Dedifferentiated amniotic fluid mesenchymal stem cell (primary cell): Measurements from ENCODE around the gene TMEM272.

Experiments
- DNase-seq: peaks from one replicate; pipeline ENCODE4 v3.0.0-alpha.2; 2016; ENCODE audit errors: extremely low spot score

TMEM272 gene

GRCh38 chr13:51804295-51805172 lies 40.4 kb downstream of the TMEM272 start:
- no peak for DNase-seq

GRCh38 chr13:51803422-51804294 lies 41.3 kb downstream of the TMEM272 start, which contains the start of gene DHRS12:
Gene DHRS12, minus strand, starts transcription at chr13:51804163. Its CDS starts 4,504 bp downstream, at chr13:51799659.
- DNase-seq: peak; percentile 75

GRCh38 chr13:51802631-51803418 lies 42.2 kb downstream of the TMEM272 start:
- DNase-seq: no peak

GRCh38 chr13:51801631-51802099 lies 43.3 kb downstream of the TMEM272 start:
- DNase-seq: no peak

- no peak for DNase-seq
Measured at GRCh38 chr13:51800486-51800885, 44.5 kb downstream of the TMEM272 start.

GRCh38 chr13:51799261-51799660 lies 45.7 kb downstream of the TMEM272 start:
- DNase-seq: no peak

- no peak for DNase-seq
Measured at GRCh38 chr13:51797664-51798488, 47.1 kb downstream of the TMEM272 start.

- no peak for DNase-seq
Measured at GRCh38 chr13:51796546-51796945, 48.4 kb downstream of the TMEM272 start.

GRCh38 chr13:51795419-51795818 lies 49.6 kb downstream of the TMEM272 start:
- DNase-seq: no peak

- DNase-seq: no peak
Measured at GRCh38 chr13:51794964-51795363, 50.0 kb downstream of the TMEM272 start.

GRCh38 chr13:51793570-51794271 lies 51.3 kb downstream of the TMEM272 start:
- peak; percentile 80 for DNase-seq

- DNase-seq: no peak
Measured at GRCh38 chr13:51786425-51787265, 58.3 kb downstream of the TMEM272 start.

GRCh38 chr13:51785712-51786424 lies 59.1 kb downstream of the TMEM272 start:
- DNase-seq: no peak

- no peak for DNase-seq
Measured at GRCh38 chr13:51784097-51784496, 60.9 kb downstream of the TMEM272 start.

- no peak for DNase-seq
Measured at GRCh38 chr13:51783428-51784094, 61.4 kb downstream of the TMEM272 start.

- DNase-seq: no peak
Measured at GRCh38 chr13:51782026-51782710, 62.8 kb downstream of the TMEM272 start.
